Inferior parietal cortex (tissue), 1 donor: ENCODE measurements around the gene RILPL2.
"Not testable (repeated sequence)": the region's sequence is repeated elsewhere in the genome, so short reads cannot be mapped to it uniquely, and the experiment has no call there.

ENCODE experiments used
- DNase-seq: peaks from one replicate; pipeline ENCODE4 v3.0.0-alpha.2; 2016; ENCODE audit errors: extremely low spot score

Gene RILPL2

DNA sequence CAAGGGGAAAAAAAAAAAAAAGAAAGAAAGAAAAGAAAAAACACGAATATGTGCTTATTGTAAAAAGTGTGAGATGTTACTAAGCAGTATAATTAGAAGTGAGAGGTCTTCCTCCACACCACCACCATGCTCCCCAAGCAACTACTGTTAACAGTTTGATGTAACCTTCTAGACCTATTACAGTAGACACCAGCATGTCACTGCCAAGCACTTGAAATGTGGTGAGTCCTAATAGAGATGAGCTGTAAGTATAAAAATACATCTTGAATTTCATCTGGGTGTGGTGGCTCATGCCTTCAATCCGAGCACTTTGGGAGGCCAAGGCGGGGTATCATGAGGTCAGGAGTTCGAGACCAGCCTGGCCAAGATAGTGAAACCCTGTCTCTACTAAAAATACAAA, 13.4 kb upstream of the RILPL2 start:
- DNase-seq = no peak

DNA sequence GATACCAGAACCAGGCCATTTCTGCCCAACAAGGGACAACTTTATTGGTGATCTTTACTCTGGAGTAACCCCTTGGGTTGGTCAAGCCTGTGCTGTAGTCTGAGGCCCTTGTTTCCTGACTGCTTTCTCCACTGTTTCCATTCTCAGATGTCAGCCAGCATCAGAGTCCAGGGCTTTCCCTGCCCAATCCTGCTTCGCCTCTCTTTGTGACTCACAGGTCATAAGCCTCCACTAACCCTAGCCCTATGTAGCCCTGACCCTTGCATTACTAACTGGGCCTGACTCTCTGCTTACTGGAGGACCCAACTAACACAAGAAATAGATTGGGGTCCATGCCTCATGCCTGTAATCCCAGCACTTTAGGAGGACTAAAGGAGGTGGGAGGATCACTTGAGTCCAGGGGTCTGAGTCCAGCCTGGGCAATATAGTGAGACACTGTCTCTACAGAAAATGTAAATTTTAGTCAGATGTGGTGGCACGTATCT, 12.8 kb upstream of the RILPL2 start:
- no peak for DNase-seq

DNA sequence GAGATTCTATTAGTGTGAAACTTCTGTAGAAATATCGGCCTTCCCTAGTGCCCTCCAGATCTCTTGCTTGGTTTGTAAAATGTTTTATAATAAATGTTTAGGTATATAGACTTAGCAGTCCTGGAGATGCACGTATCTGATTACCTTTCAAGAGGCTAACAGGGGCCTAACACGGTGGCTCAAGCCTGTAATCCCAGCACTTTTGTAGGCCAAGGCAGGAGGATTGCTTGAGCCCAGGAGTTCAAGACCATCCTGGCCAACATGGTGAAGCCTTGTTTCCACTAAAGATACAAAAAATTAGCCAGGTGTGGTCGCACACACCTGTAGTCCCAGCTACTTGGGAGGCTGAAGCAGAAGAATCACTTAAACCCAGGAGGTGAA, 9.8 kb upstream of the RILPL2 start:
- DNase-seq = no peak

DNA sequence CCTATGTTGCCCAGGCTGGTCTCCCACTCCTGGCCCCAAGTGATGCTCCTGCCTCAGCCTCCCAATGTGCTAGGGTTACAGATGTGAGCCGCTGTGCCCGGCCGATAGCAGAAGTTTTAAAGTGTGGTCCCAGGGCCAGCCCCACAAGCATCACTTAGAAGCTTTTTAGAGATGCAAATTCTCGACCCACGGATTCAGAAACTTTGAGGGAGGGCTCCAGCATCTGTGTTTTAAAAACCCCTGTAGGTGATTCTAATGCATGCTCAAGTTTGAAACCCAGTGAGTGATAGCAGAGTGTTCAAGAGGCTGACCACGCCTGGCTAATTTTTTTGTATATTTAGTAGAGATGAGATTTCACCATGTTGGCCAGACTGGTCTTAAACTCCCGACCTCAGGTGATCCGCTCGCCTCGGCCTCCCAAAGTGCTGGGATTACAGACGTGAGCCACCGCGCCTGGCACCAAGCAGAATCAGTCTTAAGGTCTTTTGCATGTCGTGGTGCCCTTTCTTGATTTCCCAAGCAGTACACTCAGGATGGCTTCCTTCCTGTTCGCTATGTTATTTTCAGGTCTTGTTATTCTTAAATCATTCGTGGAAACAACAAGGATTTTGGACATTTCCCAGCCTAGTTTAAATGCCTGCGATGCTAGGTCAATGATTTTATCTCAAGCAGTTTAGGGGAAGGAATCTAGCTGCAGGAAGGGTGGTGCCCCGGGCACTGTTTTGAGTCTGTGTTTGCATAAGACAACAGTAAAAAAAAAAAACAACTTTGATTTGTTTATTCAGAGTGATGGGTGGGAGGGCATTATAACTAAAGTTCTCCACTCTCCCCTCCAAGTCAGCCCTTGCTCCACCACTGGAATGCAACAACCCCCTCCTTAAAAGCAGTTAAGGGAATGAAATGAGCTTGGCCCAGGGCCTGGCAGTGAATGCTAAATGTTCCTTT, 9.2 kb upstream of the RILPL2 start:
- no peak for DNase-seq

DNA sequence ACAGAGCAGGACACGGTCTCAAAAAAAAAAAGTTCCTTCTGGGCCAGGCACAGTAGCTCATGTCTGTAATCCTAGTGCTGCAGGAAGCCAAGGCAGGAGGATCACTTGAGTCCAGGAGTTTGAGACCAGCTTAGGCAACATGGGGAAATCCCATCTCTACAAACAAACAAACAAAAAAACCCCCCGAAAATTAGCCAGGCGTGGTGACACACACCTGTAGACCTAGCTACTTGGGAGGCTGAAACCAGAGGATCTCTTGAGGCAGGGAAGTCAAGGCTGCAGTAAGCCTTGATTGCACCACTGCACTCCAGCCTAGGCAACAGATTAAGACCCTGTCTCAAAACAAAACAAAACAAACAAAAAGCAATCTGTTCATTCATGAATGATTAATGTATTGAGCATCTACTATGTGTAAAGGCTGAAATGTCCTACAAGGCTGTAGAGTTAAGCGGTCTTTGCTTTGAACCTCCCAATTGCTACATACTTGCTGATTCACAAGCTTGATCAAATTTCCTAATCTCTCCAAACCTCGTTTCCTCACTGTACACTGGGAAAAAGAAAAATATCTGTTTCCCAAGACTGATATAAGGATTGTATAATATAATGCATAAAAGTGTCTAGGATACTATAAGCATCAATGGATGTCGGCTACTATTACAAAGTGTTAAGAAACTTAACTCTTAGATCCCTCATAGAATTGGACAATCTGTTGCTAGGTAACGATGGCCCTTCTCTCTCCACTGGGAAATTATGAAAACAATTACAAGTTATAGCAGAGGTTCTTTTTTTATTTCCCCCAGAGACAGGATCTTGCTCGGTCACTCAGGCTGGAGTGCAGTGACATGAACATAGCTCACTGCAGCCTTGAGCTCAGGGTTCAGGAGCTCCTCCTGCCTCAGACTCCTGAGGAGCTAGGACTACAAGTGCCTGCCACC, 7.9 kb upstream of the RILPL2 start:
- no peak for DNase-seq

DNA sequence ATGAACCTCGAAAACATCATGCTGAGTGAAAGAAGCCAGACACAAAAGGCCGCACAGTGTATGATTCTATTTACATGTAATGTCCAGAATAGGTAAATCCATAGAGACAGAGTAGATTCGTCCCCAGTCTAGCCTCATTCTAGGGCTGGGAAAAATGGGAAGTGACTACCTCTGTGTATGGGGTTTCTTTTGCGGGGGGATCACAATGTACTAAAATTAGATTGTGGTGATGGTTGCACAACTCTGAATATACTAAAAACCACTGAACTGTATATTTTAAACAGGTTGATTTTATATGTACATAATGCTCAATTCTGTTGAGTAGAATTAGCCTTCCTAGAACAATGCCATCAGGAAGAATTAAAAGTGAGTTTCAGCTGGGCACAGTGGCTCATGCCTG, 6.3 kb upstream of the RILPL2 start:
- DNase-seq = no peak

DNA sequence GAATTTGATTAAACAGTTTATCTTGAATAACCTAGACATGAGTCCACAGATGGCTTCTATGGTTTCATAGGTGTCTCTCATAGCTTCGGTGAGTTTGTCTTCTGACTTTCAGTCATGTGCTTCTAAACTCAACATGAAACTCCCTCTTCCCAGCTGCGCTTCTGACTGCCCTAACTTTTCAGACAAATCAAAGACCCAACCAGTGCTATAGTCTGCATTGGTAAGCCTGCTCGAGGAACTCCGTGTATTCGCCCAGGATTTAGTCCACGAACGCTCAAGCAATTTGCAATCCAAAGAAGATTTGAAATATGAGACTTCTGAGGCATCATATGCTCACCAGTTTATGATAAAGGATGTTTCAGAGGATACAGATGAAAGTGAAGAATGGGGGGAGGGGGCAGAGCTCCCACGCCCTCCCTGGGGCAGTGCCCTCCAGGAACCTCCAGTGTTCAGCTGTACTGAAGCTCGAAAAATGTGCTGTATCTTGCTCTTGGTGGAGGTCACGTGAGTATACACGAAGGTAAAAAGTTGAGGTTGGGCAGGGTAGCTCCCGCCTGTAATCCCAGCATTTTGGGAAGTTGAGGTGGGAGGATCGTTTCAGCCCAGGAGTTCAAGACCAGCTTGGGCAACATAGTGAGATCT, 5.2 kb upstream of the RILPL2 start:
- DNase-seq = no peak

DNA sequence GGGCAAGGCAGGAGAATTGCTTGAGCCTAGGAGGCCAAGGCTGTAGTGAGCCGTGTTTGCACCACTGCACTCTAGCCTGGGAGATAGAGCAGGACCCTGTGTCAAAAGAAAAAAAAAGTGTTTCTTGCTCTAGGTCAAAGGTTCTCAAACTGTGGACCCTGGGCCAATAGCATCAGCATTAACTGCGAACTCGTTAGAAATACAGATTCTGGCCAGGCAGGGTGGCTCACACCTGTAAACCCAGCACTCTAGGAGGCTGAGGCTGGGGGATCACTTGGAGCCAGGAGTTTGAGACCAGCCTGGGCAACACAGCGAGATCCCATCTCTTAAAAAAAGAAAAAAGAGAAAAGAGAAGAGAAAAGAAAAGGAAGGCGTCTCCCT, 858 bp downstream of the RILPL2 start:
- DNase-seq = no peak

DNA sequence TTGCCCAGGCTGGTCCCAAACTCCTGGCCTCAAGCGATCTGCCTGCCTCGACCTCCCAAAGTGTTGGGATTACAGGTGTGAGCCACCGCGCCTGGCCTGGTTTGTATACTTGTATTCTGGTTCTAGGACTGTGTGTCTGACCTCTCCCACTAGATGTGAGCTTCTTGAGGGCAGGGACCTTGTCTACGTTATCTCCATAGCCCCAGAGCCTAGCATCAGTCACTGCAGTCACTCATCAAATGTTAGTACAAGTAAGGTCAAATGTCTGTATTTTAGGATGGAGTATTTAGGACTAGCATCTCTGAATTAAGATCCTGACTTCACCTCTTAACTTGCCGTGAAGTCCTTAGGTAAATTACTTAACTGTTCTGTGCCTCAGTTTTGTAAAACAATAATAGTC, 2.9 kb downstream of the RILPL2 start:
- no peak for DNase-seq

DNA sequence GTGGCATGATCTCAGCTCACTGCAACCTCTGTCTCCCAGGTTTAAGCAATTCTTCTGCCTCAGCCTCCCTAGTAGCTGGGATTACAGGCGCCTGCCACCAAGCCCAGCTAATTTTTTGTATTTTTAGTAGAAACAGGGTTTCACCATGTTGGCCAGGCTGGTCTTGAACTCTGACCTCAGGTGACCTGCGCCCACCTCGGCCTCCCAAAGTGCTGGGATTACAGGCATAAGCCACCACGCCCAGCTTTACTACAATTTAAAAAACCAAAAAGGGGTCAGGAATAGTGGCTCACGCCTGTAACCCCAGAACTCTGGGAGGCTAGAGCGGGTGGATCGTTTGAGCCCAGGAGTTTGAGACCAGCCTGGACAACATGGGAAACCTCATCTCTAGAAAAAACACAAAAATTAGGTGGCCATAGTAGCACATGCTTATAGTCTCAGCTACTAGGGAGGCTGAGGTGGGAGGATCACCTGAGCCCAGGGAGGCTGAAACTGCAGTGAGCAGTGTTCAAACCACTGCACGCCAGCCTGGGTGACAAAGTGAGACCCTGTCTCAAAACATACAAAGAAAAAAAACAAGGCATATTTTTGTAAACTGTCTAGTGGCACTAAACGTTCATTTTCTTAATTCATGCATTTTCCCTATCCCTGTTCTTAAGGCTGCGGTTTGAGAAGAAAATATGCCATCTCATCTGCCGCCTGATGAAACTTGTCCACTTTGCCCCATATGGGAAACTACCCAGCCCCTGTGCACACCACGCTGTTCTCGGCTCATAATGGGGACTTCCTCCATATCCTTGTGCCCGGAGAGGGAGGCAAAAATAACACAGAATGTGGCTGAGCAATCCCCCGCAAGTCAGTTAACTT, 4.3 kb downstream of the RILPL2 start:
- DNase-seq = not testable (repeated sequence)

DNA sequence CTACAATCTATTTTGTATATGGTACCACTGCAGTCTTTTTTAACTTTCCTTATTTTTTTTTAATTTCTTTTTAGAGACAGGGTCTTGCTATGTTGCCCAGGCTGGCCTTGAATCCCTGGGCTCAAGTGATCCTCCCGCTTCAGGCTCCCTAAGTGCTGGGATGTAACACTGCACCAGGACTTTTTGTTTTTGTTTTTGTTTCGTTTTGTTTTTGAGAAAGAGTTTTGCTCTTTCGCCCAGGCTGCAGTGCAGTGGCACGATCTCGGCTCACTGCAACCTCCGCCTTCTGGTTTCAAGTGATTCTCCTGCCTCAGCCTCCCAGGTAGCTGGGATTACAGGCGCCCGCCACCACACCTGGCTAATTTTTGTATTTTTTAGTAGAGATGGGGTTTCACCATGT, 7.4 kb downstream of the RILPL2 start:
- DNase-seq = not testable (repeated sequence)

DNA sequence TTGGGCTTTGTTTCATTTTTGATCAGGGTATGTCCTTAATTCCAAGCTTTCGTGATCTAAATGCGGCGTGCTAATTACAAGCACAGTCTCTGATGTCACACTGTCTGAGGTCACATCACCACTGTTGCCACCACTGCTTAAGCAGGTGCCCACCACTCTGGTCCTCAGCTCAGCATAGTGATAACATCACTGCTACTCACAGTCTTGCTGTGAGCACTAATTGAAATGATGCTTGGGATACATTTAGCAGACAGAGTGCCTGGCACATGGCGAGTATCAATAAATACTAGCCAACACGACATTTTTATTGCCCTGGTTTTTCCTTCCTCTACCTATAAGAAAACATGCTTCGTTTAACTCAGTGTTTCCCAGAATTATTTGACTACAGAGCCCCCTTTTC, 7.9 kb downstream of the RILPL2 start:
- DNase-seq = no peak

DNA sequence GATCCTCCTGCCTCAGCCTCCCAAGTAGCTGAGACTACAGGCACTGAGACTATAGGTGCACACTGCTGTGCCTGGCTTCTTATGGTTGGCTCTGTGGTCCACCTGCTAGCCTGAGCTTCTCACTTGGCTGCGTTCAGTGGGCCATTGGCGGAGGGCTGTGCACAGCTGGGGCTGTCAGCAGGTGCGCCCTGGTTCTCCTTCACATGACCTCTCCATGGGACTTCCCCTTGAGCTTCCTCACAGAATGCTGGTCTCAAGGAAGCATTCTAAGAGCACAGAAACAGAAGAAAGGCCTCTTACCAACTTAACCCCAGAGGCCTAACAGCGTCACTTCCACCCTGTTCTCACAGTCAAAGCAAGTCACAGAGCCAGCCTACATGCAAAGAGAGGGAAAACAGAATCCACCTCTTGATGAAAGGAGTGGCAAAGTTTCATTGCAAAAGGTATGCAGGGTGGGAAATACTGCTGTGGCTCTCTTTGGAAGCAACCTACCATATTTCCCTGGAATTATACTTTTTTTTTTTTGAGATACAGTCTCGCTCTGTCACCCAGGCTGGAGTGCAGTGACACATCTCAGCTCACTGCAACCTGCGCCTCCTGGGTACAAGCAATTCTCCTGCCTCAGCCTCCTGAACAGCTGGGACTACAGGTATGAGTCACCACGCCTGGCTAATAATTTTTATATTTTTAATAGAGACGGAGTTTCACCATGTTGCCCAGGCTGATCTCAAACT, 9.3 kb downstream of the RILPL2 start:
- DNase-seq = no peak

DNA sequence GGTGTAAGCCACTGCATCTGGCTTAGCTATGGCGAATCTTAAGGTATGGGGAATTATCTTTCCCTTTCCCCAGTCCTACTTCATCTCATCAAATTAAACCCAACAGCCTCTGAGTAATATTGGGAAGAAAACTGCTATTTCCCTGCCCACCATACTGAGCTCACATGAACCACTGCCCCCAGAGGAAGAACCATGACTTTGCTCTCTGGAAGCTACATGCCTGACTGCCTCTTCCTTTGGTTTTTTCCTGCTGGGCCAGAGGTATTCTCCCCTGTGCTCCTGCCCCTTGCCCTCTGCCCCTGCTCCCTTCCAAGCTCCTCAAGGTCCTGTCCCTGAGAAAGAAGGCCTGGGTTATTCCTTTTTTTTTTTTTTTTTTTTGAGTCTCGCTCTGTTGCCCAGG, 15.2 kb downstream of the RILPL2 start:
- no peak for DNase-seq

DNA sequence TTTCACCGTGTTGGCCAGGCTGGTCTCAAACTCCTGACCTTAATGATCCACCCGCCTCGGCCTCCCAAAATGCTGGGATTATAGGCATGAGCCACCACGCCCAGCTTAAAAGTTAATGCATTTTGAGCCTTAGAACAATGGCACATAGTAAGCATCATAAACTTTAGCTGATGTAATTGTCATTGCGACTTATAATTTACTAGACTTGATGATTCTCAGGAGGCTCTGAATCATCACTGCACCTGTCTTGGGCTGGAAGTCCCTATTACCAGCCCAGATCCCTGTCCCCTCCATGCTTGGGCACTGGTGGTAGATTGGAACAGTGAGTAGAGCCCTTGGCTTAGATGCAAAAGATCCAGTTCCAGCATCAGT, 26.5 kb downstream of the RILPL2 start:
- no peak for DNase-seq

DNA sequence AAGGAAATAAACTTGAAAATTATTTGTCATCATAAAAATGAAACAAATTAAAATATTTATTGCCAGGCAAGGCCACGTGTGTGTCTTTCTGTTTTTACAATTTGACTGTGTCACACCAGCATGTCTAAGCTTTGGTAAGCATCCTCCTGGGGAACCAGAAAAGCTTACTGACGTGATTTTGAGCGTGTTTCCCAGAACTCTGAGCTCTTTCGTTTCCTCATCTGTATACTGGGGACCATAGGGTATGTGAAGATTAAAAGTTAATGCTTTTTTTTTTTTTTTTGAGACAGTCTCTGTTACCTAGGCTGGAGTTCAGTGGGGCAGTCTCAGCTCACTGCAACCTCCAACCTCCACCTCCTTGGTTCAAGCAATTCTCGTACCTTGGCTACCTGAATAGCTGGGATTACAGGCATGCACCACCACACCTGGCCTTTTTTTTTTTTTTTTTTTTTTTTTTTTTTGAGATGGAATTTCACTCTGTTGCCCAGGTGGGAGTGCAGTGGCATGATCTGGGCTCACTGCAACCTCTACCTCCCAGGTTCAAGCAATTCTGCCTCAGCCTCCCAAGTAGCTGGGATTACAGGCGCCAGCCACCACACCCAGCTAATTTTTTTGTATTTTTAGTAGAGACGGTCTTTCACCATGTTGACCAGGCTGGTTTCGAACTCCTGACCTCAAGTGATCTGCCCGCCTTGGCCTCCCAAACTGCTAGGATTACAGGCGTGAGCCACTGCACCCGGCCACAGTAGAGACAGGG, 27.0 kb downstream of the RILPL2 start:
- not testable (repeated sequence) for DNase-seq

DNA sequence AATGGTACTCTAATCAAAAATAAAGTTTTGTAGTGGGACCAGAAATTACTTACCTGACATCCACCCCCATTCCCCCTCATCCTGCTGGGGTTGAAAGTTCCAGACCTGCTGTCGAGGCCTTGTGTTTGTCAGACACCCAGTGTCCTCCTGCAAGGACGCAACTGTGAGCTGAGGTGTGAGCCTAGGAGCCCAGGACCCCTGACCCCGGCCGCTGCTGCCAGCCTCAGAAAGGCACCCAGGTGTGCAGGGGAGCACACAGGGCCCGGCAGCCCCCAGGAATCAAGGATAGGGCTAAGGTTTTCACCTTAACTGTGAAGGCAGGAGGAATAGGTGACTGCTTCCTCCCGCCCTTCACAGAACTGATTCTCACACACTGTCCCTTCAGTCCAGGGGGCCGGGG, 27.9 kb downstream of the RILPL2 start:
- not testable (repeated sequence) for DNase-seq

DNA sequence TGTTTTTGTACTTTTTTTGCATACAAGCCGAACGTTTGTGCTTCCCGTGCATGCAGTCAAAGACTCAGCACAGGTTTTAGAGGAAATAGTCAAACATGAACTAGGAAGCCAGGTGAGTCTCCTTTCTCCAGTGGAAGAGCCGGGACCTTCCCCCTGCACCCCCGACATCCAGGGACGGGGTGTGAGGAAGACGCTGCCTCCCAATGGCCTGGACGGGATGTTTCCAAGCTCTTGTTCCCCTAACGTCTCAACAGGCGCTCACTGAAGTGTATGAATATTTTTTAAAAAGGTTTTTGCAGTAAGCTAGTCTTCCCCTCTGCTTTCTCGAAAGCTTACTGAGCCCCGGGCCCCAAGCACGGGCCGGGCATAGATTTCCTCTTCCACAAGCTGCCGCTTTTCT, 28.6 kb downstream of the RILPL2 start:
- DNase-seq = not testable (repeated sequence)

DNA sequence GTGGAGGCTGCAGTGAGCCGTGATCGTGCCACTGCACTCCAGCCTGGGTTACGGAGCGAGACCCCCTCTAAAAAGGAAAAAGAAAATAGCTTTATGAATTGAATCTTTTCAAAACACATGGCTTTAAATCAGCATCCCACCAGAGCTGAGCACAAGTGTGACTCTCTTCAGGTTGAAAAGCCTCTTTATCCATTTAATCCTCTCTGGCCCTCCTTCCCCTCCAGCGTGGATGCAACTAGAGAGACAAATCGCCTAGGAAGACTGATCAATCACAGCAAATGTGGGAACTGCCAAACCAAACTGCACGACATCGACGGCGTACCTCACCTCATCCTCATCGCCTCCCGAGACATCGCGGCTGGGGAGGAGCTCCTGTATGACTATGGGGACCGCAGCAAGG, 29.2 kb downstream of the RILPL2 start:
- not testable (repeated sequence) for DNase-seq

DNA sequence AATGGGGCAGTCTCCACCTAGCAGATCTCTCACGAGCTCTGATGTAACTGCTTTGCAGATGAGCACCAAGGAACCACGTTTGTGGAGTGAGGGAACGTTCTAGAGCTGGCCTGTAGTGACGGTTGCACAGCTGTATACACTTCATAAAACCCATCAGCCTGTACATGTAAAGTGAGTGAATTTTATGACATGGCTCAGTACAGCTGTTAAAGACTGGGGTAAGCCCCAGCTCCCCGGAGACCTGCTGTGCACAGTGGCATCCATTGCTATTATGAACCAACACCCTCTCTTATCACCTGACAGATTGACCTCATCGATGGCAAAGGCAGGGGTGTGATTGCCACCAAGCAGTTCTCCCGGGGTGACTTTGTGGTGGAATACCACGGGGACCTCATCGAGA, 31.9 kb downstream of the RILPL2 start:
- DNase-seq = no peak
